Measurements from ENCODE around the gene BCAS3. TPM values are rescaled to one million over a fixed set of nuclear protein-coding genes. Genes with fewer than 3 reads are reported as not detected.

BCAS3 gene
- total and polyA plus RNA-seq, 4 donors, result 5.8 to 24.6 (median 10.1) TPM

DNA sequence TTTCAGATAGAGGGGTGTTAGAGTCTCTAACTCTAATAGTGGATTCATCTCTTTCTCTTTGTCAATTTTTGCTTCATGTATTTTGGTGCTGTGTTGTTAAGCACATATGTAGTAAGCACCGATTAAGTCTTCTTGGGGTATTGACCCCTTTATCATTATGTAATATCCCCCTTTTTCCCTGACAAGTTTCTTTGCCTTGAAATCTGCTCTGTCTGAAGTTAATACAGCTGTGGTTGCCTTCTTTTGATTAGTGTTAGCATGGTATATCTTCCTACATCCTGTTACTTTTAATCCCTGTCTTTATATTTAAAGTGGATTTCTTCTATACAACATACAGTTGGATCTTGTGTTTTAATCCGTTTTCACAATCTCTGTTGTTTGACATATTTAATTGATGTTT is 60.6 kb downstream of the BCAS3 start:
- Histone ChIP-seq H3K4me3 (ENCODE audit: low read depth in 1 of 3, low read length in 3 of 3) (no peak overlapping the region), H3K4me1 (ENCODE audit: control insufficient read depth in 4 of 4, insufficient read depth in 4 of 4, low read length in 3 of 4) (no peaks in the 10 kb centered on the region), H3K9ac (ENCODE audit: low read depth in 1 of 2, low read length in 2 of 2) (no peak overlapping the region), H3K27me3 (ENCODE audit: control insufficient read depth in 4 of 4, insufficient read depth in 4 of 4, low read length in 3 of 4) (no peaks in the 10 kb centered on the region), H3K27ac (ENCODE audit: low read depth in 1 of 2, low read length in 2 of 2) (no peak overlapping the region), H3K36me3 (ENCODE audit: control insufficient read depth in 4 of 4, insufficient read depth in 3 of 4, low read depth in 1 of 4, low read length in 3 of 4) (no peaks in the 10 kb centered on the region), H3K9me3 (ENCODE audit: control insufficient read depth in 4 of 4, low read length in 3 of 4) (no peaks in the 10 kb centered on the region)
- WGBS, result 86% methylated on average over 2 of the region's 2 CpGs
- no peak for DNase-seq (ENCODE audit: low spot score)
- TF ChIP-seq GABPA (IDR thresholded peaks at IDR 0.05 in 1 of 2, conservative IDR thresholded peaks at IDR 0.05 in 1 of 2) (no peak), REST (IDR thresholded peaks at IDR 0.05) (no peak), HNF4G (IDR thresholded peaks at IDR 0.05) (no peak), ZBTB33 (IDR thresholded peaks at IDR 0.05) (no peak), HNF4A (conservative IDR thresholded peaks at IDR 0.05) (no peak), NR2F2 (IDR thresholded peaks at IDR 0.05) (no peak), SP1 (IDR thresholded peaks at IDR 0.05) (no peak)

DNA sequence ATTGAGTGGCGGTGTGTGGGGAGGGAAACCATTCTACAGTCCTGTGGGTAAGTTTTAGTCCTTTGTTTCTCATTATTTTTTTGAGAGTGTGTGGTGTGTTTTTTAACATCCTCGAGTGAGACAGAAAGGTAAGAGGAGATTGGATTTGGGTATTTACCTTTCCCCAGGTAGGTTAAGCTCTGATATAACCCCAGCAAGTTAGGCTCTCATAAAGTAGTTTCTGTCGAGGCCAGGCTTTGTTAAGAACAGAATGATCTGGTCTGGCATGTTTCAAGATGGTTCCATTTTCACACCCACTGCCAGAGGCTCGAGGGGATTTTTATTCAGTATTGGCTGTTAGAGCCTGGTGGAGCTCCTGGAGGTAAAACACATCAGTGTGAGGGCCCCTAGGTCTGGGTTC is 62.9 kb downstream of the BCAS3 start:
- TF ChIP-seq, protein P1, sequence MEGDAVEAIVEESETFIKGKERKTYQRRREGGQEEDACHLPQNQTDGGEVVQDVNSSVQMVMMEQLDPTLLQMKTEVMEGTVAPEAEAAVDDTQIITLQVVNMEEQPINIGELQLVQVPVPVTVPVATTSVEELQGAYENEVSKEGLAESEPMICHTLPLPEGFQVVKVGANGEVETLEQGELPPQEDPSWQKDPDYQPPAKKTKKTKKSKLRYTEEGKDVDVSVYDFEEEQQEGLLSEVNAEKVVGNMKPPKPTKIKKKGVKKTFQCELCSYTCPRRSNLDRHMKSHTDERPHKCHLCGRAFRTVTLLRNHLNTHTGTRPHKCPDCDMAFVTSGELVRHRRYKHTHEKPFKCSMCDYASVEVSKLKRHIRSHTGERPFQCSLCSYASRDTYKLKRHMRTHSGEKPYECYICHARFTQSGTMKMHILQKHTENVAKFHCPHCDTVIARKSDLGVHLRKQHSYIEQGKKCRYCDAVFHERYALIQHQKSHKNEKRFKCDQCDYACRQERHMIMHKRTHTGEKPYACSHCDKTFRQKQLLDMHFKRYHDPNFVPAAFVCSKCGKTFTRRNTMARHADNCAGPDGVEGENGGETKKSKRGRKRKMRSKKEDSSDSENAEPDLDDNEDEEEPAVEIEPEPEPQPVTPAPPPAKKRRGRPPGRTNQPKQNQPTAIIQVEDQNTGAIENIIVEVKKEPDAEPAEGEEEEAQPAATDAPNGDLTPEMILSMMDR (IDR thresholded peaks at IDR 0.05; ENCODE audit: low read depth, low read length, missing input control), result no peak
- TF ChIP-seq GABPA (IDR thresholded peaks at IDR 0.05 in 1 of 2, conservative IDR thresholded peaks at IDR 0.05 in 1 of 2) (no peak), ZBTB33 (IDR thresholded peaks at IDR 0.05) (no peak), HNF4A (conservative IDR thresholded peaks at IDR 0.05) (no peak), JUND (IDR thresholded peaks at IDR 0.05) (no peak), SP1 (IDR thresholded peaks at IDR 0.05) (no peak), REST (IDR thresholded peaks at IDR 0.05) (no peak), YY1 (IDR thresholded peaks at IDR 0.05) (no peak)
- TF ChIP-seq, protein P2, sequence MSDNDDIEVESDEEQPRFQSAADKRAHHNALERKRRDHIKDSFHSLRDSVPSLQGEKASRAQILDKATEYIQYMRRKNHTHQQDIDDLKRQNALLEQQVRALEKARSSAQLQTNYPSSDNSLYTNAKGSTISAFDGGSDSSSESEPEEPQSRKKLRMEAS (IDR thresholded peaks at IDR 0.05), result no peak
- WGBS, result 94% methylated on average over 4 of the region's 4 CpGs
- H3K27me3 ChIP-seq (ENCODE audit: control insufficient read depth in 4 of 4, insufficient read depth in 4 of 4, low read length in 3 of 4), result no peaks in the 10 kb centered on the region
- no peak overlapping the region for H3K27ac ChIP-seq (ENCODE audit: low read depth in 1 of 2, low read length in 2 of 2)
- H3K4me3 ChIP-seq (ENCODE audit: low read depth in 1 of 3, low read length in 3 of 3), result no peak overlapping the region
- H3K9me3 ChIP-seq (ENCODE audit: control insufficient read depth in 4 of 4, low read length in 3 of 4), result no peaks in the 10 kb centered on the region
- DNase-seq (ENCODE audit: low spot score), result no peak
- H3K9ac ChIP-seq (ENCODE audit: low read depth in 1 of 2, low read length in 2 of 2), result no peak overlapping the region
- no peaks in the 10 kb centered on the region for H3K36me3 ChIP-seq (ENCODE audit: control insufficient read depth in 4 of 4, insufficient read depth in 3 of 4, low read depth in 1 of 4, low read length in 3 of 4)
- no peaks in the 10 kb centered on the region for H3K4me1 ChIP-seq (ENCODE audit: control insufficient read depth in 4 of 4, insufficient read depth in 4 of 4, low read length in 3 of 4)
